Endothelial cell of umbilical vein (primary cell): Measurements from ENCODE around the gene SLC39A9. TPM values are rescaled to one million over a fixed set of nuclear protein-coding genes. Genes with fewer than 3 reads are reported as not detected.

Experiments
- BruUV-seq: library from RNA; stranded (reverse); fragments of 400-500 nt; replicated peaks from 2 replicates; lab custom pipeline; 2021; lab: Mats Ljungman, UMichigan
- CTCF ChIA-PET: fragments of 300-600, 350-600 bp; sonication (Branson Sonifier 250); formaldehyde crosslinking; loops from one replicate; lab custom pipeline; 2021; ENCODE audit warnings: antibody characterized with exemption, inconsistent platforms; lab: Charles Lee
- POLR2A ChIA-PET: fragments of 300-600, 350-600 bp; sonication (Branson Sonifier 250); formaldehyde crosslinking; loops from one replicate; lab custom pipeline; 2021; ENCODE audit warnings: antibody characterized with exemption, inconsistent platforms; lab: Charles Lee
- DNase-seq: peaks from one replicate; pipeline ENCODE4 v3.0.0-alpha.2; 2011; ENCODE audit warnings: low read depth, low spot score
- FAIRE-seq: peaks from 2 replicates; lab custom pipeline; 2011; peaks lifted over from hg19 to GRCh38; lab: Jason Lieb, UNC
- H2AFZ ChIP-seq: 2 replicates; pipeline ENCODE4 v1.6.0; 2012; ENCODE audit warnings: low read depth, low read length, control low read depth, inconsistent platforms
- H3K27ac ChIP-seq: 2 replicates; pipeline ENCODE4 v1.5.1; 2011; ENCODE audit warnings: low read depth, mild to moderate bottlenecking, control low read depth, low read length, moderate library complexity; ENCODE audit not compliant: insufficient read depth
- H3K27me3 ChIP-seq, 2 experiments: 2 replicates each; pipeline versions ENCODE4 v1.6.0 to v1.6.1; 2011; ENCODE audit warnings: low read length in 2 of 2, mixed read lengths in 1 of 2; ENCODE audit not compliant: control insufficient read depth in 2 of 2, insufficient read depth in 2 of 2
- H3K36me3 ChIP-seq, 2 experiments: 2 replicates in 1 of 2; 3 replicates in 1 of 2; pipeline ENCODE4 v1.5.1; 2011; ENCODE audit warnings: low read length in 2 of 2, mild to moderate bottlenecking in 1 of 2, moderate library complexity in 1 of 2; ENCODE audit not compliant: control insufficient read depth in 2 of 2, insufficient read depth in 2 of 2; ENCODE audit errors: extremely low read depth in 1 of 2
- H3K4me1 ChIP-seq: 3 replicates; pipeline ENCODE4 v1.5.1; 2011; ENCODE audit warnings: mild to moderate bottlenecking, low read length; ENCODE audit not compliant: control insufficient read depth, insufficient read depth; ENCODE audit errors: extremely low read depth
- H3K4me2 ChIP-seq: 2 replicates; pipeline ENCODE4 v1.6.1; 2011; ENCODE audit warnings: low read length, control low read depth, mixed read lengths; ENCODE audit not compliant: insufficient read depth
- H3K4me3 ChIP-seq, 3 experiments: fragments of 200-600 bp in 1 of 3; sonication (generic), shearing (Covaris generic) in 1 of 3; replicated peaks in 1 of 3; 2 replicates each; pipeline ENCODE4 v1.5.1; 2011 to 2016; ENCODE audit warnings: control low read depth in 3 of 3, low read length in 3 of 3, mild to moderate bottlenecking in 2 of 3, inconsistent platforms in 1 of 3, low read depth in 1 of 3, moderate library complexity in 1 of 3; ENCODE audit not compliant: insufficient read depth in 1 of 3
- H3K79me2 ChIP-seq: 2 replicates; pipeline ENCODE4 v1.6.0; 2012; ENCODE audit warnings: low read length, inconsistent platforms; ENCODE audit not compliant: control insufficient read depth, insufficient read depth
- H3K9ac ChIP-seq: replicated peaks from 2 replicates; pipeline ENCODE3; 2011; ENCODE audit warnings: low read length, control low read depth; ENCODE audit not compliant: insufficient read depth; ENCODE audit errors: extremely low read depth
- H3K9me1 ChIP-seq: replicated peaks from 3 replicates; pipeline ENCODE4 v1.6.0; 2011; ENCODE audit warnings: mild to moderate bottlenecking, low read length; ENCODE audit not compliant: control insufficient read depth, insufficient read depth; ENCODE audit errors: extremely low read depth
- H3K9me3 ChIP-seq: replicated peaks from 2 replicates; pipeline ENCODE4 v1.5.1; 2012; ENCODE audit warnings: low read length, inconsistent platforms; ENCODE audit not compliant: control insufficient read depth, insufficient read depth
- H4K20me1 ChIP-seq: replicated peaks from 2 replicates; pipeline ENCODE3; 2011; ENCODE audit warnings: mild to moderate bottlenecking, low read length; ENCODE audit not compliant: control insufficient read depth, insufficient read depth; ENCODE audit errors: extremely low read depth
- EZH2 ChIP-seq: IDR thresholded peaks from 2 replicates; pipeline ENCODE4 v1.6.1; 2012; ENCODE audit warnings: borderline replicate concordance, low read depth, mild to moderate bottlenecking, moderate library complexity, low read length, inconsistent platforms; ENCODE audit not compliant: severe bottlenecking
- GATA2 ChIP-seq: IDR thresholded peaks from 2 replicates; pipeline ENCODE4 v1.7.0; 2011; ENCODE audit warnings: low read depth, mild to moderate bottlenecking, moderate library complexity, mixed read lengths, low read length; ENCODE audit not compliant: insufficient read length, insufficient read depth
- JUN ChIP-seq: IDR thresholded peaks from 2 replicates; pipeline ENCODE4 v1.6.1; 2011; ENCODE audit warnings: borderline replicate concordance, low read depth; ENCODE audit not compliant: insufficient read length, insufficient read depth
- POLR2A ChIP-seq: IDR thresholded peaks from 2 replicates; pipeline ENCODE4 v1.6.1; 2012; ENCODE audit warnings: low read depth, mild to moderate bottlenecking, control low read depth, low read length
- POLR2AphosphoS5 ChIP-seq: IDR thresholded peaks from 2 replicates; pipeline ENCODE4 v1.6.1; 2012; ENCODE audit warnings: low read depth, mild to moderate bottlenecking, control low read depth, low read length, moderate library complexity; ENCODE audit not compliant: insufficient read depth
- dilution Hi-C: fragments of 300-500 bp; cut with MboI; formaldehyde crosslinking; loops from one replicate; pipeline ENCODE4 v1.15.0; 2019; ENCODE audit warnings: low sequenced_read_pairs; ENCODE audit not compliant: extremely low pct_ligation_motif_present
- intact Hi-C: fragments of 100-400 bp; cut with micrococcal nuclease; formaldehyde crosslinking; loops from one replicate; pipeline ENCODE4 v1.10.0; 2022
- polyA plus RNA-seq, 4 experiments: library from polyadenylated mRNA; depleted of rRNA in 3 of 4; stranded (reverse) in 3 of 4; unstranded in 1 of 4; fragments of >200 nt; gene quantifications; 2 replicates each; pipeline versions ENCODE4 v1.2.1 to v1.2.3, GENCODE V29; 2011 to 2012; ENCODE audit warnings: missing spikeins in 1 of 4
- total RNA-seq: library from RNA; stranded (reverse); gene quantifications from 2 replicates; pipeline ENCODE4 v1.2.3, GENCODE V29; 2021
- TF ChIP-seq, protein P1 (sequence below): IDR thresholded peaks from 2 replicates; pipeline ENCODE4 v1.6.1; 2011; ENCODE audit not compliant: insufficient read depth, insufficient read length

Gene SLC39A9
- total and polyA plus RNA-seq, 2 donors (not counting 3 experiments of a cell fraction or from before 2014, with no cell fraction given), result 39.8 to 55.2 TPM

DNA sequence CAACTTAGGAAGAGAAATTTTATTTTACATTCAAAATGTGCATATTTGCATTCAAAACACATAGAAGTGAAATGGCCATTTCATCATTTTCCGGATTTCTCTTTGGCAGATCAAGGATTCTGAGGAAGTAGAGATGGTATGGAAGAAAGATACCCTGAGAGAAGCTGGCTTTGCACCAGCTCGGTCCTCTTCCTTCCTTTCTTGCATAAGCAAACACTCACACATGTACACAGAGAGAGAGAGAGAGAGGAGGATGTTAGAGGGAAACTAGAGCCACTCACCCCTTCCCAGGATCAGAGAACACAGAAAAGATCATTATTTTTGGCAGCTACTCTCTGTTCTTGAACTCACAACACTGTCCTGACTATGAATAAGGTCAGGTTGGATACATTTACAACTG, 70.5 kb downstream of the SLC39A9 start:
- CTCF ChIA-PET, result interaction anchor here (1.0 to 1.1 kb wide), 2 partner anchors 9 to 12 kb away, joined by 5 read pairs; no protein-coding TSS in a partner anchor
- no TSS peak for BruUV-seq
- no peaks in the 10 kb centered on the region for H4K20me1 ChIP-seq
- no peaks in the 10 kb centered on the region for H3K27me3 ChIP-seq
- no peaks in the 10 kb centered on the region for H3K9me3 ChIP-seq
- peak; percentile 20 for DNase-seq
- no peak overlapping the region for H3K4me3 ChIP-seq
- no peak overlapping the region for H3K9ac ChIP-seq
- intact Hi-C loops, result loop anchor here (10.0 kb wide), 2 partner anchors 314 to 984 kb away; partner anchors contain the start of gene DCAF5
- H3K4me2 ChIP-seq, result no peak overlapping the region
- H3K36me3 ChIP-seq, result no peaks in the 10 kb centered on the region
- dilution Hi-C loops, result no loop called here
- peak; percentile 55 for FAIRE-seq
- H2AFZ ChIP-seq, result no peak overlapping the region
- no peak overlapping the region for H3K27ac ChIP-seq
- POLR2A ChIA-PET, result no interaction called here
- H3K79me2 ChIP-seq, result no peaks in the 10 kb centered on the region
- TF ChIP-seq EZH2, result no peak
- no peak for TF ChIP-seq JUN
- no peak for TF ChIP-seq GATA2
- TF ChIP-seq, protein P1, sequence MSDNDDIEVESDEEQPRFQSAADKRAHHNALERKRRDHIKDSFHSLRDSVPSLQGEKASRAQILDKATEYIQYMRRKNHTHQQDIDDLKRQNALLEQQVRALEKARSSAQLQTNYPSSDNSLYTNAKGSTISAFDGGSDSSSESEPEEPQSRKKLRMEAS, result no peak
- no peak for TF ChIP-seq POLR2AphosphoS5
- no peak for TF ChIP-seq POLR2A
- H3K9me1 ChIP-seq, result no peaks in the 10 kb centered on the region
- peaks cover 15% of the 10 kb centered on the region for H3K4me1 ChIP-seq

DNA sequence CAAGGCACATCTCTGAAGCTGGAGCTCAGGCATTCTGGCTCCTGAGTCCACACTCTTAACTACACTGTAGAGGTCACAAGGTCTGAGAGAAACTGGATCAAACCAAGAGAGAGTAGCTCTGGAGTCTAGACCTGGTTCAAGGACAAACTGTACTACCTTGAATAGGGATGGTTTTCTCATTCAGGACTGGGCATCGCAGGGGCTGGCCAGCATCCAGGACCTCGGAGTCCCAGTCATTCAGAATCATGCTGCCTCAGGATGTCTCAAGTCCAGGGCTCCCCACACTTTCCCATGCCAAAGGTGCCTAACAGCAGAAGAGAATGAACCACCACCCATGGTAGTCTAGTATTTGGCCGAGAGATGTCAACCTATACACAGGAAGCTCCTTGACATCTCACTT, 72.9 kb downstream of the SLC39A9 start:
- no peak for TF ChIP-seq JUN
- intact Hi-C loops, result loop anchor here (10.0 kb wide), 1 partner anchor 253 kb away; no protein-coding TSS in a partner anchor

More for the DNA sequence above, 72.9 kb downstream of the SLC39A9 start:
- Histone ChIP-seq H3K36me3 (no peaks in the 10 kb centered on the region), H3K79me2 (no peaks in the 10 kb centered on the region), H2AFZ (no peak overlapping the region), H4K20me1 (no peaks in the 10 kb centered on the region), H3K9ac (no peak overlapping the region), H3K9me3 (no peaks in the 10 kb centered on the region), H3K4me1 (no peaks in the 10 kb centered on the region), H3K27ac (no peak overlapping the region), H3K9me1 (no peaks in the 10 kb centered on the region), H3K4me3 (no peak overlapping the region), H3K4me2 (no peak overlapping the region), H3K27me3 (no peaks in the 10 kb centered on the region)
- POLR2A ChIA-PET, result no interaction called here
- DNase-seq (no peak), FAIRE-seq (no peak)
- BruUV-seq, result no TSS peak
- dilution Hi-C loops, result no loop called here
- CTCF ChIA-PET, result interaction anchor here (1.1 kb wide), 1 partner anchor 12 kb away, joined by 3 read pairs; no protein-coding TSS in a partner anchor
